K562 (cell line): ENCODE measurements around the gene ATL2. TPM values are rescaled to one million over a fixed set of nuclear protein-coding genes. Genes with fewer than 3 reads are reported as not detected.

Experiments used
- ATAC-seq: fragments of 200-7000 bp; cut with Tn5 transposase; 3 replicates; pipeline ENCODE4 v1.9.1; 2020; ENCODE audit warnings: moderate library complexity
- BruUV-seq: library from RNA; stranded (reverse); fragments of 400-500 nt; replicated peaks from 2 replicates; lab custom pipeline; 2021; lab: Mats Ljungman, UMichigan
- CTCF ChIA-PET: fragments of 300-600 bp; formaldehyde crosslinking; extraction: SDS; loops from one replicate; lab custom pipeline; 2021; ENCODE audit warnings: low intra/inter-chr PET ratio; lab: Yijun Ruan, JAX
- POLR2A ChIA-PET: fragments of 300-600, 350-650 bp; sonication (Branson Sonifier 250); formaldehyde crosslinking; extraction: SDS; loops from one replicate; lab custom pipeline; 2021; ENCODE audit warnings: antibody characterized with exemption, inconsistent platforms; lab: Yijun Ruan, JAX
- DNase-seq, 4 experiments: peaks; one replicate each; pipeline versions ENCODE4 v3.0.0 to v3.0.0-alpha.2; 2011 to 2018; ENCODE audit warnings: low spot score in 3 of 4, mixed read lengths in 3 of 4; ENCODE audit errors: extremely low read depth in 1 of 4
- FAIRE-seq: peaks from 2 replicates; lab custom pipeline; 2011; peaks lifted over from hg19 to GRCh38; lab: Jason Lieb, UNC
- H2AFZ ChIP-seq: 2 replicates; pipeline ENCODE4 v1.6.0; 2011; ENCODE audit warnings: low read depth, low read length, control low read depth, inconsistent platforms
- H3K27ac ChIP-seq: fragments of 200-600 bp; 3 replicates; pipeline ENCODE4 v1.8.0; 2011; ENCODE audit warnings: low read depth, mild to moderate bottlenecking, control low read depth, inconsistent platforms, low read length, moderate library complexity, mixed read lengths; ENCODE audit errors: extremely low read depth
- H3K27me3 ChIP-seq, 2 experiments: fragments of 300-600 bp in 1 of 2; 2 replicates in 1 of 2; 3 replicates in 1 of 2; pipeline versions ENCODE4 v1.6.0 to v1.8.0; 2011; ENCODE audit warnings: inconsistent platforms in 2 of 2, low read length in 2 of 2, mild to moderate bottlenecking in 1 of 2, mixed read lengths in 1 of 2, moderate library complexity in 1 of 2; ENCODE audit not compliant: control insufficient read depth in 2 of 2, insufficient read depth in 2 of 2
- H3K36me3 ChIP-seq: fragments of 300-600 bp; 3 replicates; pipeline ENCODE4 v1.8.0; 2011; ENCODE audit warnings: mild to moderate bottlenecking, low read length, inconsistent platforms; ENCODE audit not compliant: control insufficient read depth, insufficient read depth
- H3K4me1 ChIP-seq, 2 experiments: fragments of 200-600 bp in 1 of 2; replicated peaks in 1 of 2; 2 replicates in 1 of 2; 3 replicates in 1 of 2; pipeline versions ENCODE4 v1.5.1 to v1.8.0; 2011; ENCODE audit warnings: inconsistent platforms in 2 of 2, low read length in 2 of 2, mild to moderate bottlenecking in 1 of 2, mixed read lengths in 1 of 2, moderate library complexity in 1 of 2; ENCODE audit not compliant: control insufficient read depth in 2 of 2, insufficient read depth in 2 of 2
- H3K4me2 ChIP-seq: 2 replicates; pipeline ENCODE4 v1.6.1; 2011; ENCODE audit warnings: low read length, control low read depth, inconsistent platforms, mixed read lengths; ENCODE audit not compliant: insufficient read depth
- H3K4me3 ChIP-seq: fragments of 200-600 bp; sonication (generic), shearing (Covaris generic); 2 replicates; pipeline ENCODE4 v1.5.1; 2016; ENCODE audit warnings: control low read depth, inconsistent platforms
- H3K79me2 ChIP-seq: fragments of 200-600 bp; 3 replicates; pipeline ENCODE4 v1.8.0; 2011; ENCODE audit warnings: low read length, inconsistent platforms; ENCODE audit not compliant: control insufficient read depth, insufficient read depth
- H3K9ac ChIP-seq, 2 experiments: 2 replicates each; pipeline versions ENCODE4 v1.6.0 to v1.6.1; 2011; ENCODE audit warnings: low read depth in 2 of 2, low read length in 2 of 2, control low read depth in 1 of 2, inconsistent platforms in 1 of 2, mild to moderate bottlenecking in 1 of 2, mixed read lengths in 1 of 2; ENCODE audit not compliant: insufficient read depth in 1 of 2
- H3K9me1 ChIP-seq: one replicate; pipeline ENCODE4 v1.6.0; 2011; ENCODE audit warnings: inconsistent platforms, mild to moderate bottlenecking, low read length, moderate library complexity; ENCODE audit not compliant: control insufficient read depth, insufficient read depth
- H3K9me3 ChIP-seq: replicated peaks from 2 replicates; pipeline ENCODE4 v1.5.1; 2011; ENCODE audit warnings: low read depth, low read length, inconsistent platforms; ENCODE audit not compliant: control insufficient read depth, insufficient read depth
- H4K20me1 ChIP-seq: replicated peaks from 2 replicates; pipeline ENCODE4 v1.6.1; 2011; ENCODE audit warnings: low read length, inconsistent platforms, mixed read lengths; ENCODE audit not compliant: control insufficient read depth, insufficient read depth
- ARHGAP35 ChIP-seq: fragments of 450-650 bp; IDR thresholded peaks from 2 replicates; pipeline ENCODE4 v1.6.1; 2018; ENCODE audit not compliant: partially characterized antibody
- ARID2 ChIP-seq: fragments of 450-650 bp; IDR thresholded peaks from 2 replicates; pipeline ENCODE4 v1.6.1; 2017; ENCODE audit warnings: antibody characterized with exemption, mild to moderate bottlenecking
- BRF2 ChIP-seq: IDR thresholded peaks from 3 replicates; pipeline ENCODE4 v1.6.1; 2011; ENCODE audit warnings: borderline replicate concordance, mild to moderate bottlenecking; ENCODE audit not compliant: insufficient read length, insufficient read depth
- CREB3 ChIP-seq: fragments of 450-650 bp; conservative IDR thresholded peaks from 2 replicates; pipeline ENCODE4 v1.6.1; 2016; ENCODE audit warnings: missing genetic modification characterization, low read depth, mild to moderate bottlenecking, missing compliant biosample characterization, moderate library complexity
- HNRNPUL1 ChIP-seq: fragments of 200-400 bp; formaldehyde crosslinking; IDR thresholded peaks from 2 replicates; pipeline ENCODE4 v1.6.1; 2017; ENCODE audit warnings: low read length
- MLLT1 ChIP-seq, 2 experiments: fragments of 450-650 bp; IDR thresholded peaks; 2 replicates each; pipeline ENCODE4 v1.6.1; 2016
- RFX1 ChIP-seq: fragments of 450-650 bp; IDR thresholded peaks from 2 replicates; pipeline ENCODE4 v1.6.1; 2016; ENCODE audit warnings: mild to moderate bottlenecking, moderate library complexity
- SMARCA5 ChIP-seq: fragments of 450-650 bp; IDR thresholded peaks from 2 replicates; pipeline ENCODE4 v1.6.1; 2016
- SNIP1 ChIP-seq: fragments of 450-650 bp; IDR thresholded peaks from 2 replicates; pipeline ENCODE4 v1.7.1; 2017; ENCODE audit warnings: low read depth, mild to moderate bottlenecking
- VEZF1 ChIP-seq: fragments of 200-800 bp; sonication (Bioruptor generic); IDR thresholded peaks from 2 replicates; pipeline ENCODE4 v1.6.1; 2017; ENCODE audit warnings: missing genetic modification characterization, missing compliant biosample characterization
- ZBTB17 ChIP-seq: fragments of 450-650 bp; formaldehyde crosslinking; IDR thresholded peaks from 2 replicates; pipeline ENCODE4 v1.4.0; 2020; ENCODE audit warnings: mild to moderate bottlenecking
- WGBS: fragments of 100-300 bp; shearing (Covaris generic); methylation state at CpG from one replicate; pipeline ENCODE4 v1.1.6; 2016; ENCODE audit warnings: low coverage, mixed read lengths; ENCODE audit not compliant: insufficient coverage; ENCODE audit errors: missing lambda C conversion rate; 5-methylcytosine and 5-hydroxymethylcytosine counted together
- in situ Hi-C: fragments of 300-500 bp; cut with MboI; formaldehyde crosslinking; loops from 4 replicates; pipeline ENCODE4 v1.15.0; 2018; ENCODE audit warnings: inconsistent platforms, mixed read lengths
- intact Hi-C: fragments of 100-400 bp; cut with micrococcal nuclease; formaldehyde crosslinking; loops from 2 replicates; pipeline ENCODE4 v1.14.2; 2022
- polyA plus RNA-seq, 8 experiments: library from polyadenylated mRNA; depleted of rRNA in 4 of 8; stranded (reverse) in 5 of 8; unstranded in 3 of 8; fragments of >200 nt; fragmentation: Nextera tagmentation in 2 of 8; fragmentation: Illumina TruSeq in 1 of 8; extraction: Ambion mirVana in 2 of 8; extraction: Trizol in 1 of 8; gene quantifications; 2 replicates each; pipeline versions ENCODE4 v1.2.1 to v1.2.3, GENCODE V29; 2011 to 2014; ENCODE audit warnings: inconsistent platforms in 1 of 8, missing spikeins in 1 of 8
- total RNA-seq, 7 experiments: library from RNA; depleted of rRNA in 6 of 7; stranded (reverse); fragments of >200 nt in 6 of 7; fragmentation: Illumina TruSeq in 2 of 7; extraction: Trizol in 2 of 7; gene quantifications; 2 replicates each; pipeline versions ENCODE4 v1.2.1 to v1.2.3, GENCODE V29; 2011 to 2021; ENCODE audit warnings: low replicate concordance in 1 of 7

ATL2 gene
- total and polyA plus RNA-seq, 9 of the 15 experiments (the other 6 are each of a cell fraction or from before 2014, with no cell fraction given), result 12.0 to 80.8 (median 70.2) TPM

- Histone ChIP-seq H3K4me2 (no peak overlapping the region), H3K9me3 (no peaks in the 10 kb centered on the region), H3K4me1 (peaks cover 0 to 3% of the 10 kb centered on the region in 2 experiments; a peak in 3 of 5 replicates), H3K79me2 (peaks cover 9% of the 10 kb centered on the region), H4K20me1 (peaks cover 5% of the 10 kb centered on the region; the same call in 1 of the 2 replicates), H3K4me3 (no peak overlapping the region), H3K27ac (no peak overlapping the region), H2AFZ (no peak overlapping the region), H3K36me3 (peaks cover 80% of the 10 kb centered on the region), H3K9ac (no peak overlapping the region), H3K27me3 (no peaks in the 10 kb centered on the region), H3K9me1 (no peaks in the 10 kb centered on the region)
- ATAC-seq (no peak), DNase-seq (no peak), FAIRE-seq (no peak)
- TF ChIP-seq SMARCA5, result no peak
- TF ChIP-seq RFX1, result no peak
- TF ChIP-seq ARID2, result no peak
- 93% methylated on average over 2 of the region's 2 CpGs for WGBS
- CTCF ChIA-PET, result no interaction called here
- POLR2A ChIA-PET, result no interaction called here
- intact Hi-C loops (no loop called here), in situ Hi-C loops (no loop called here)
- BruUV-seq, result no TSS peak
These were observed 78.5 kb downstream of the ATL2 start for GRCh38 chr2:38298539-38298938.

GRCh38 chr2:38296197-38296780, 80.8 kb downstream of the ATL2 start:
- 96% methylated on average over 7 of the region's 7 CpGs for WGBS
- ChIA-PET CTCF (no interaction called here), POLR2A (interaction anchor here (1.2 kb wide), 2 partner anchors 9 to 11 kb away, joined by 3 to 4 read pairs; no protein-coding TSS in a partner anchor)
- no TSS peak for BruUV-seq
- peaks cover 61% of the 10 kb centered on the region for H3K36me3 ChIP-seq
- no peak for FAIRE-seq
- ATAC-seq, result no peak
- no peaks in the 10 kb centered on the region for H3K27me3 ChIP-seq
- in situ Hi-C loops, result no loop called here
- H3K27ac ChIP-seq, result no peak overlapping the region
- H3K9me1 ChIP-seq, result no peaks in the 10 kb centered on the region
- no peak overlapping the region for H3K4me3 ChIP-seq
- H3K4me1 ChIP-seq, result no peaks in the 10 kb centered on the region
- H3K9ac ChIP-seq, result no peak overlapping the region
- H3K9me3 ChIP-seq, result no peaks in the 10 kb centered on the region
- H4K20me1 ChIP-seq, result no peaks in the 10 kb centered on the region
- H2AFZ ChIP-seq, result no peak overlapping the region
- intact Hi-C loops, result no loop called here
- H3K4me2 ChIP-seq, result no peak overlapping the region
- no peaks in the 10 kb centered on the region for H3K79me2 ChIP-seq
- no peak for DNase-seq
- TF ChIP-seq BRF2 (no peak), VEZF1 (CRISPR knock-in tag) (no peak), ARHGAP35 (no peak), SNIP1 (no peak), ZBTB17 (no peak), MLLT1 (IDR thresholded peaks at IDR 0.05) (no peak), HNRNPUL1 (no peak), CREB3 (tag) (no peak)
